SK-N-SH (cell line): Measurements from ENCODE around the gene KDM5C. TPM values are rescaled to one million over a fixed set of nuclear protein-coding genes. Genes with fewer than 3 reads are reported as not detected.

Experiments used
- CTCF ChIA-PET: fragments of 300-600, 350-600 bp; formaldehyde crosslinking; extraction: SDS; loops from one replicate; lab custom pipeline; 2021; lab: Yijun Ruan, JAX
- POLR2A ChIA-PET: fragments of 350-600 bp; sonication (Branson Sonifier 250); formaldehyde crosslinking; extraction: SDS; loops from one replicate; lab custom pipeline; 2020; ENCODE audit warnings: antibody characterized with exemption, inconsistent platforms; lab: Yijun Ruan, JAX
- DNase-seq: peaks from one replicate; pipeline ENCODE4 v3.0.0; 2012
- H2AFZ ChIP-seq: fragments of 200-600 bp; sonication (generic); 2 replicates; pipeline ENCODE4 v1.8.1; 2016; ENCODE audit warnings: antibody characterized with exemption, mild to moderate bottlenecking, low read depth
- H3F3A ChIP-seq: fragments of 200-600 bp; sonication (generic); replicated peaks from 2 replicates; pipeline ENCODE3; 2016; ENCODE audit warnings: antibody characterized with exemption, mild to moderate bottlenecking; ENCODE audit not compliant: insufficient read depth
- H3K27ac ChIP-seq, 2 experiments: fragments of 200-500 bp in 1 of 2; fragments of 200-600 bp in 1 of 2; sonication (Bioruptor generic) in 1 of 2; sonication (generic), shearing (Covaris generic) in 1 of 2; 2 replicates each; pipeline versions ENCODE4 v1.5.1 to v1.6.1; 2014 to 2016; ENCODE audit warnings: low read depth in 2 of 2, inconsistent platforms in 1 of 2, low read length in 1 of 2, mild to moderate bottlenecking in 1 of 2, mixed read lengths in 1 of 2
- H3K27me3 ChIP-seq: fragments of 200-600 bp; sonication (generic), shearing (Covaris generic); 2 replicates; pipeline ENCODE4 v1.6.1; 2016; ENCODE audit warnings: mixed run types; ENCODE audit not compliant: insufficient read depth
- H3K36me3 ChIP-seq, 2 experiments: fragments of 200-500 bp in 1 of 2; fragments of 200-600 bp in 1 of 2; sonication (Bioruptor generic) in 1 of 2; sonication (generic) in 1 of 2; replicated peaks in 1 of 2; 2 replicates each; pipeline versions ENCODE3 to v1.5.1; 2014 to 2016; ENCODE audit warnings: low read length in 1 of 2, mild to moderate bottlenecking in 1 of 2; ENCODE audit not compliant: insufficient read depth in 2 of 2, control insufficient read depth in 1 of 2
- H3K4me1 ChIP-seq, 2 experiments: fragments of 200-500 bp in 1 of 2; fragments of 200-600 bp in 1 of 2; sonication (Bioruptor generic) in 1 of 2; sonication (generic), shearing (Covaris generic) in 1 of 2; 2 replicates each; pipeline versions ENCODE4 v1.5.1 to v1.6.1; 2014 to 2016; ENCODE audit warnings: low read depth in 1 of 2, low read length in 1 of 2, mixed run types in 1 of 2; ENCODE audit not compliant: insufficient read depth in 2 of 2, control insufficient read depth in 1 of 2
- H3K4me2 ChIP-seq: fragments of 200-600 bp; sonication (generic), shearing (Covaris generic); 2 replicates; pipeline ENCODE4 v1.6.1; 2017; ENCODE audit warnings: mixed run types
- H3K4me3 ChIP-seq, 2 experiments: fragments of 200-500 bp in 1 of 2; fragments of 200-600 bp in 1 of 2; sonication (Bioruptor generic) in 1 of 2; sonication (generic), shearing (Covaris generic) in 1 of 2; 2 replicates each; pipeline versions ENCODE4 v1.5.1 to v1.8.1; 2014 to 2016; ENCODE audit warnings: low read depth in 2 of 2, inconsistent platforms in 1 of 2, low read length in 1 of 2, mild to moderate bottlenecking in 1 of 2, mixed read lengths in 1 of 2, moderate library complexity in 1 of 2
- H3K79me2 ChIP-seq: fragments of 200-600 bp; sonication (generic); 2 replicates; pipeline ENCODE4 v1.8.1; 2017; ENCODE audit warnings: mild to moderate bottlenecking; ENCODE audit not compliant: insufficient read depth
- H3K9ac ChIP-seq: fragments of 200-600 bp; sonication (generic); 2 replicates; pipeline ENCODE4 v1.6.1; 2017; ENCODE audit warnings: mixed run types
- H3K9me2 ChIP-seq: fragments of 200-600 bp; sonication (generic); 2 replicates; pipeline ENCODE4 v1.6.1; 2017; ENCODE audit warnings: mixed run types
- H3K9me3 ChIP-seq: fragments of 200-600 bp; sonication (generic); 2 replicates; pipeline ENCODE4 v1.6.1; 2017; ENCODE audit warnings: mixed run types, mild to moderate bottlenecking, moderate library complexity
- H4K20me1 ChIP-seq: fragments of 200-600 bp; sonication (generic); 2 replicates; pipeline ENCODE4 v1.6.1; 2017; ENCODE audit warnings: mild to moderate bottlenecking, mixed run types; ENCODE audit not compliant: insufficient read depth
- ELF1 ChIP-seq: IDR thresholded peaks from 2 replicates; pipeline ENCODE4 v1.4.0; 2012
- EP300 ChIP-seq, 2 experiments: IDR thresholded peaks; 2 replicates each; pipeline versions ENCODE4 v1.4.0 to v1.6.1; 2012; ENCODE audit warnings: borderline replicate concordance in 1 of 2, low read depth in 1 of 2, low read length in 1 of 2
- FOSL2 ChIP-seq: IDR thresholded peaks from 2 replicates; pipeline ENCODE4 v1.4.0; 2012; ENCODE audit warnings: low read depth, mild to moderate bottlenecking, moderate library complexity, borderline replicate concordance
- GABPA ChIP-seq: IDR thresholded peaks from 2 replicates; pipeline ENCODE4 v1.4.0; 2012; ENCODE audit warnings: low read depth, mild to moderate bottlenecking
- GATA2 ChIP-seq: sonication (generic); formaldehyde crosslinking; IDR thresholded peaks from 2 replicates; pipeline ENCODE4 v1.5.0; 2020; ENCODE audit warnings: mild to moderate bottlenecking, missing genetic modification reagents
- JUND ChIP-seq: IDR thresholded peaks from 2 replicates; pipeline ENCODE4 v1.4.0; 2012
- RCOR1 ChIP-seq: fragments of 150-350 bp; IDR thresholded peaks from 2 replicates; pipeline ENCODE4 v1.6.1; 2017; ENCODE audit warnings: antibody characterized with exemption, low read length
- RXRA ChIP-seq: IDR thresholded peaks from 2 replicates; pipeline ENCODE4 v1.4.0; 2012; ENCODE audit warnings: low read depth, mild to moderate bottlenecking, borderline replicate concordance
- SIN3A ChIP-seq: IDR thresholded peaks from 2 replicates; pipeline ENCODE4 v1.6.1; 2012; ENCODE audit warnings: low read depth, mild to moderate bottlenecking, low read length, moderate library complexity, borderline replicate concordance
- SMC3 ChIP-seq: IDR thresholded peaks from 2 replicates; pipeline ENCODE4 v1.6.1; 2012; ENCODE audit warnings: low read depth, low read length, improper control_type of control experiment
- TAF1 ChIP-seq: IDR thresholded peaks from 2 replicates; pipeline ENCODE4 v1.6.1; 2012; ENCODE audit warnings: low read depth, mild to moderate bottlenecking, low read length, moderate library complexity, borderline replicate concordance
- TCF12 ChIP-seq: IDR thresholded peaks from 2 replicates; pipeline ENCODE4 v1.4.0; 2012
- YY1 ChIP-seq: IDR thresholded peaks from 2 replicates; pipeline ENCODE4 v1.4.0; 2012; ENCODE audit warnings: low read depth, mild to moderate bottlenecking
- WGBS: methylation state at CpG from one replicate; pipeline ENCODE4 v1.1.6; 2017; ENCODE audit warnings: low lambda C conversion rate; 5-methylcytosine and 5-hydroxymethylcytosine counted together
- polyA plus RNA-seq, 3 experiments: library from polyadenylated mRNA; depleted of rRNA; stranded (reverse); fragments of >200 nt; gene quantifications; 2 replicates each; pipeline ENCODE4 v1.2.3, GENCODE V29; 2012
- TF ChIP-seq, protein P1 (sequence below): IDR thresholded peaks from 2 replicates; pipeline ENCODE4 v1.6.1; 2012; ENCODE audit warnings: mild to moderate bottlenecking, low read depth, low read length, moderate library complexity
- TF ChIP-seq, protein P2 (sequence below): fragments of 200-600 bp; sonication (generic); IDR thresholded peaks from 2 replicates; pipeline ENCODE4 v1.6.1; 2017; ENCODE audit warnings: antibody characterized with exemption, mild to moderate bottlenecking, moderate library complexity
- TF ChIP-seq, protein P3 (sequence below): IDR thresholded peaks from 2 replicates; pipeline ENCODE4 v1.4.0; 2012; ENCODE audit warnings: low read depth

KDM5C gene
- polyA plus RNA-seq, 1 of the 3 experiments (the other 2 are of a cell fraction), result 76.6 TPM

DNA sequence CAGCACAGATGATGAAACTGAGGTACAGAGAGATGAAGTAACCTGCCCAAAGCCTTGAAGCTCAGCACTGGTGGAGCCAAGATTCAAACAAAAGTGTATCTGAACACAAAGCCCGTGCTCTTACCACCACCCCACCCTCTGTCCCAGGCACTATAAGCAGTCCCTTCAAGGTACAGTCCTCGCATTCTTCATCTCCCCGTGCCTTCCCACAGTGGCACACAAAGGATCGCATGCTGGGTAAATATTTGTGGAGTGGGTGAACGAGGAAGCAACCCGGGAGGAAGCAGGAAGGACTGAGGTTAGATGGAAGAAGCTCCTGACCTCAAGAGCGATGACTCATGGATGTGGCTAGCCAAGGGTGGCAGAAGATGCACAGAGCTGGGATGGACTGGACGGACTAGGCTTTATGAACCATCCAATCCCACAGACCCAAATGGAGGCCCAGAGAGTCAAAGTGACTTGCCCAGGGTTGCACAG, 37.9 kb upstream of the KDM5C start:
- Histone ChIP-seq H3K4me1 (peaks cover 0 to 8% of the 10 kb centered on the region in 2 experiments; a peak in 3 of 4 replicates), H3K36me3 (peaks cover 0 to 2% of the 10 kb centered on the region in 2 experiments), H3K27me3 (no peaks in the 10 kb centered on the region; the same call in 1 of the 2 replicates), H3K4me2 (peak overlapping the region; percentile 60), H2AFZ (no peak overlapping the region), H3K4me3 (no peak overlapping the region), H3K9ac (no peak overlapping the region), H3F3A (no peaks in the 10 kb centered on the region)
- WGBS, result 23% methylated on average over 8 of the region's 8 CpGs
- ChIA-PET CTCF (interaction anchor here (1.1 to 2.2 kb wide), 2 partner anchors 22 to 38 kb away, joined by 3 to 6 read pairs; no protein-coding TSS in a partner anchor), POLR2A (interaction anchor here (0.9 kb wide), 1 partner anchor 21 kb away, joined by 3 read pairs; no protein-coding TSS in a partner anchor)
- DNase-seq, result no peak
- TF ChIP-seq EP300 (IDR thresholded peaks at IDR 0.05; ENCODE audit: borderline replicate concordance in 1 of 2, low read depth in 1 of 2, low read length in 1 of 2) (no peak), YY1 (no peak), TAF1 (no peak), SIN3A (no peak), RXRA (0 out of 2 replicates have a peak, but pooled peaks have one; percentile 30), GABPA (no peak), RCOR1 (no peak), FOSL2 (peak; percentile 71), JUND (peak; percentile 51), GATA2 (CRISPR knock-in tag) (no peak), SMC3 (no peak), TCF12 (peak; percentile 35; the same call in 1 of the 2 replicates), ELF1 (no peak)
- TF ChIP-seq, protein P1, sequence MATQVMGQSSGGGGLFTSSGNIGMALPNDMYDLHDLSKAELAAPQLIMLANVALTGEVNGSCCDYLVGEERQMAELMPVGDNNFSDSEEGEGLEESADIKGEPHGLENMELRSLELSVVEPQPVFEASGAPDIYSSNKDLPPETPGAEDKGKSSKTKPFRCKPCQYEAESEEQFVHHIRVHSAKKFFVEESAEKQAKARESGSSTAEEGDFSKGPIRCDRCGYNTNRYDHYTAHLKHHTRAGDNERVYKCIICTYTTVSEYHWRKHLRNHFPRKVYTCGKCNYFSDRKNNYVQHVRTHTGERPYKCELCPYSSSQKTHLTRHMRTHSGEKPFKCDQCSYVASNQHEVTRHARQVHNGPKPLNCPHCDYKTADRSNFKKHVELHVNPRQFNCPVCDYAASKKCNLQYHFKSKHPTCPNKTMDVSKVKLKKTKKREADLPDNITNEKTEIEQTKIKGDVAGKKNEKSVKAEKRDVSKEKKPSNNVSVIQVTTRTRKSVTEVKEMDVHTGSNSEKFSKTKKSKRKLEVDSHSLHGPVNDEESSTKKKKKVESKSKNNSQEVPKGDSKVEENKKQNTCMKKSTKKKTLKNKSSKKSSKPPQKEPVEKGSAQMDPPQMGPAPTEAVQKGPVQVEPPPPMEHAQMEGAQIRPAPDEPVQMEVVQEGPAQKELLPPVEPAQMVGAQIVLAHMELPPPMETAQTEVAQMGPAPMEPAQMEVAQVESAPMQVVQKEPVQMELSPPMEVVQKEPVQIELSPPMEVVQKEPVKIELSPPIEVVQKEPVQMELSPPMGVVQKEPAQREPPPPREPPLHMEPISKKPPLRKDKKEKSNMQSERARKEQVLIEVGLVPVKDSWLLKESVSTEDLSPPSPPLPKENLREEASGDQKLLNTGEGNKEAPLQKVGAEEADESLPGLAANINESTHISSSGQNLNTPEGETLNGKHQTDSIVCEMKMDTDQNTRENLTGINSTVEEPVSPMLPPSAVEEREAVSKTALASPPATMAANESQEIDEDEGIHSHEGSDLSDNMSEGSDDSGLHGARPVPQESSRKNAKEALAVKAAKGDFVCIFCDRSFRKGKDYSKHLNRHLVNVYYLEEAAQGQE, result 0 out of 2 replicates have a peak, but pooled peaks have one; percentile 5
- TF ChIP-seq, protein P2, sequence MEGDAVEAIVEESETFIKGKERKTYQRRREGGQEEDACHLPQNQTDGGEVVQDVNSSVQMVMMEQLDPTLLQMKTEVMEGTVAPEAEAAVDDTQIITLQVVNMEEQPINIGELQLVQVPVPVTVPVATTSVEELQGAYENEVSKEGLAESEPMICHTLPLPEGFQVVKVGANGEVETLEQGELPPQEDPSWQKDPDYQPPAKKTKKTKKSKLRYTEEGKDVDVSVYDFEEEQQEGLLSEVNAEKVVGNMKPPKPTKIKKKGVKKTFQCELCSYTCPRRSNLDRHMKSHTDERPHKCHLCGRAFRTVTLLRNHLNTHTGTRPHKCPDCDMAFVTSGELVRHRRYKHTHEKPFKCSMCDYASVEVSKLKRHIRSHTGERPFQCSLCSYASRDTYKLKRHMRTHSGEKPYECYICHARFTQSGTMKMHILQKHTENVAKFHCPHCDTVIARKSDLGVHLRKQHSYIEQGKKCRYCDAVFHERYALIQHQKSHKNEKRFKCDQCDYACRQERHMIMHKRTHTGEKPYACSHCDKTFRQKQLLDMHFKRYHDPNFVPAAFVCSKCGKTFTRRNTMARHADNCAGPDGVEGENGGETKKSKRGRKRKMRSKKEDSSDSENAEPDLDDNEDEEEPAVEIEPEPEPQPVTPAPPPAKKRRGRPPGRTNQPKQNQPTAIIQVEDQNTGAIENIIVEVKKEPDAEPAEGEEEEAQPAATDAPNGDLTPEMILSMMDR, result no peak
- TF ChIP-seq, protein P3, sequence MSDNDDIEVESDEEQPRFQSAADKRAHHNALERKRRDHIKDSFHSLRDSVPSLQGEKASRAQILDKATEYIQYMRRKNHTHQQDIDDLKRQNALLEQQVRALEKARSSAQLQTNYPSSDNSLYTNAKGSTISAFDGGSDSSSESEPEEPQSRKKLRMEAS, result peak; percentile 66; the same call in 1 of the 2 replicates
- TF ChIP-seq, all 33 proteins: peak for 6
- H4K20me1 ChIP-seq, result no peaks in the 10 kb centered on the region
- H3K79me2 ChIP-seq, result peaks cover 6% of the 10 kb centered on the region; the same call in 1 of the 2 replicates
- H3K9me3 ChIP-seq, result no peaks in the 10 kb centered on the region
- H3K27ac ChIP-seq, result peak overlapping the region in 1 of 2 experiments; percentile 62; a peak in 2 of 4 replicates
- H3K9me2 ChIP-seq, result no peaks in the 10 kb centered on the region
